GM19025 (cell line): Measurements from ENCODE around the gene NID1.

Experiments
- ATAC-seq: cut with Tn5 transposase; IDR thresholded peaks from one replicate; pipeline ENCODE4 v1.9.1; 2021; ENCODE audit warnings: mild to moderate bottlenecking, low read depth, moderate library complexity; ENCODE audit not compliant: unreplicated experiment

NID1 gene, protein sequence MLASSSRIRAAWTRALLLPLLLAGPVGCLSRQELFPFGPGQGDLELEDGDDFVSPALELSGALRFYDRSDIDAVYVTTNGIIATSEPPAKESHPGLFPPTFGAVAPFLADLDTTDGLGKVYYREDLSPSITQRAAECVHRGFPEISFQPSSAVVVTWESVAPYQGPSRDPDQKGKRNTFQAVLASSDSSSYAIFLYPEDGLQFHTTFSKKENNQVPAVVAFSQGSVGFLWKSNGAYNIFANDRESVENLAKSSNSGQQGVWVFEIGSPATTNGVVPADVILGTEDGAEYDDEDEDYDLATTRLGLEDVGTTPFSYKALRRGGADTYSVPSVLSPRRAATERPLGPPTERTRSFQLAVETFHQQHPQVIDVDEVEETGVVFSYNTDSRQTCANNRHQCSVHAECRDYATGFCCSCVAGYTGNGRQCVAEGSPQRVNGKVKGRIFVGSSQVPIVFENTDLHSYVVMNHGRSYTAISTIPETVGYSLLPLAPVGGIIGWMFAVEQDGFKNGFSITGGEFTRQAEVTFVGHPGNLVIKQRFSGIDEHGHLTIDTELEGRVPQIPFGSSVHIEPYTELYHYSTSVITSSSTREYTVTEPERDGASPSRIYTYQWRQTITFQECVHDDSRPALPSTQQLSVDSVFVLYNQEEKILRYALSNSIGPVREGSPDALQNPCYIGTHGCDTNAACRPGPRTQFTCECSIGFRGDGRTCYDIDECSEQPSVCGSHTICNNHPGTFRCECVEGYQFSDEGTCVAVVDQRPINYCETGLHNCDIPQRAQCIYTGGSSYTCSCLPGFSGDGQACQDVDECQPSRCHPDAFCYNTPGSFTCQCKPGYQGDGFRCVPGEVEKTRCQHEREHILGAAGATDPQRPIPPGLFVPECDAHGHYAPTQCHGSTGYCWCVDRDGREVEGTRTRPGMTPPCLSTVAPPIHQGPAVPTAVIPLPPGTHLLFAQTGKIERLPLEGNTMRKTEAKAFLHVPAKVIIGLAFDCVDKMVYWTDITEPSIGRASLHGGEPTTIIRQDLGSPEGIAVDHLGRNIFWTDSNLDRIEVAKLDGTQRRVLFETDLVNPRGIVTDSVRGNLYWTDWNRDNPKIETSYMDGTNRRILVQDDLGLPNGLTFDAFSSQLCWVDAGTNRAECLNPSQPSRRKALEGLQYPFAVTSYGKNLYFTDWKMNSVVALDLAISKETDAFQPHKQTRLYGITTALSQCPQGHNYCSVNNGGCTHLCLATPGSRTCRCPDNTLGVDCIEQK

GRCh38 chr1:236064674-236065508 is at the start of gene NID1:
NID1 (minus strand) TSS chr1:236065090; CDS start chr1:236065079, 11 bp downstream.
- no peak for ATAC-seq

GRCh38 chr1:236114076-236114747 is 49.3 kb upstream of the NID1 start:
- no peak for ATAC-seq

DNA sequence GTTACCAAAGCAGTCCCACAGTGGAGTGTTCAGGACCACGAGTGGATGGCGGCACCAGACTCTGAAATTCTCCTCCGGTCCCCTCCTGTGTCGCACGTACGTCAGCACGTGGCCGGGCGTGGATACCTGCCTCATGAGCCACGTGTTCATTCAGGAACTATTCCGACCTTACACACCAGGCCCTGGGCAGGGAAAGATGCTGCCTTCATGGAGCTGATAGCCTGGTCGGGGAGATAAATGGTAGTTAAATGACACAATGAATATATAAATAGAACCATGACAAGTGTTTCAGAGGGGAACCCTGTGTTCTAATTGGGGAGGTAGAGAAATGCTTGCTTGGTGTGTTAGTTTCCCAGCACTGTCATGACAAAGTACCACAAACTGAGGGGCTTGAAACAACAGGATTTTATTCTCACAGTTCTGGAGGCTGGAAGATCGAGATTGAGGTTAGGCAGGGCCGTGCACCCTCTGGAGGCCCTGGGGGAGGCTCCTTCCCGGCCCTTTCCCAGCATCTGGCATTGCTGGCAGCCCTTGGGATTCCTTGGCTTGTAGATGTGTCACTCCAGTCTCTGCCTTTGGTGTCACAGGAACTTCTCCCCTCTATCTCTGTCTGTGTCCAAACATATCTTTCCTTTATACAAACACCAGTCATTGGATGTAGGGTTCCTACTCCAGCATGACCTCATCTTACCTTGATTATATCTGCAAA is 48.6 kb upstream of the NID1 start:
- ATAC-seq, result no peak

GRCh38 chr1:236112332-236112627 is 47.4 kb upstream of the NID1 start:
- ATAC-seq, result no peak

DNA sequence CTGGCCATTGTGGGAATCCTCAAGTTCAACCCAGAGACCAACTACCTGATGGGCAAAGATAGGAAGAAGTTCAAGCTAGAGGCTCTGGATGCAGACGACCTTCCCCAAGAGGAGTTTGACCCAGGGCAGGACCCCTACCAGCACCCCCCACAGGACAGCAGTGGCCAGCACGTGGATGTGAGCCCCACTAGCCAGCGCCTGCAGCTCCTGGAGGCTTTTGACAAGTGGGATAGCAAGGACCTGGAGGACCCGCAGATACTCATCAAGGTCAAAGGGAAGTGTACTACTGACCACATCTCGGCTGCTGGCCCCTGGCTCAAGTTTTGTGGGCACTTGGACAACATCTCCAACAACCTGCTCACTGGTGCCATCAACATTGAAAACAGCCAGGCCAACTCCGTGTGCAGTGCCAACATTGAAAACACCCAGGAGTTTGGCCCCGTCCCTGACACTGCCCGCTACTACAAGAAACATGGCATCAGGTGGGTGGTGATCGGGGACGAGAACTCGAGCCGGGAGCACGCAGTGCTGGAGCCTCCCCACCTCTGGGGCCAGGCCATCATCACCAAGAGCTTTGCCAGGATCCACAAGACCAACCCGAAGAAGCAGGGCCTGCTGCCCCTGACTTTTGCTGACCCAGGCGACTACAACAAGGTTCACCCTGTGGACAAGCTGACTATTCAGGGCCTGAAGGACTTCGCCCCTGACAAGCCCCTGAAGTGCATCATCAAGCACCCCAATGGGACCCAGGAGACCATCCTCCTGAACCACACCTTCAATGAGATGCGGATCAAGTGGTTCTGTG is 46.8 kb upstream of the NID1 start:
- no peak for ATAC-seq

DNA sequence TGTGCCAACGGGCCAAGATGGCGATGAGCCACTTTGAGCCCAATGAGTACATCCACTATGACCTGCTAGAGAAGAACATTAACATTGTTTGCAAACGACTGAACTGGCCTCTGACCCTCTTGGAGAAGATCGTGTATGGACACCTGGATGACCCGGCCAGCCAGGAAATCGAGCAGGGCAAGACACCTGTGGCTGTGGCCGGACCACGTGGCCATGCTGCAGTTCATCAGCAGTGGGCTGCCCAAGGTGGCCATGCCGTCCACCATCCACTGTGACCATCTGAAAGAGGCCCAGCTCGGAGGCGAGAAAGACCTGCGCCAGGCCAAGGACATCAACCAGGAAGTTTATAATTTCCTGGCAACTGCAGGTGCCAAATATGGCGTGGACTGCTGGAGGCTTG is 45.2 kb upstream of the NID1 start:
- no peak for ATAC-seq

DNA sequence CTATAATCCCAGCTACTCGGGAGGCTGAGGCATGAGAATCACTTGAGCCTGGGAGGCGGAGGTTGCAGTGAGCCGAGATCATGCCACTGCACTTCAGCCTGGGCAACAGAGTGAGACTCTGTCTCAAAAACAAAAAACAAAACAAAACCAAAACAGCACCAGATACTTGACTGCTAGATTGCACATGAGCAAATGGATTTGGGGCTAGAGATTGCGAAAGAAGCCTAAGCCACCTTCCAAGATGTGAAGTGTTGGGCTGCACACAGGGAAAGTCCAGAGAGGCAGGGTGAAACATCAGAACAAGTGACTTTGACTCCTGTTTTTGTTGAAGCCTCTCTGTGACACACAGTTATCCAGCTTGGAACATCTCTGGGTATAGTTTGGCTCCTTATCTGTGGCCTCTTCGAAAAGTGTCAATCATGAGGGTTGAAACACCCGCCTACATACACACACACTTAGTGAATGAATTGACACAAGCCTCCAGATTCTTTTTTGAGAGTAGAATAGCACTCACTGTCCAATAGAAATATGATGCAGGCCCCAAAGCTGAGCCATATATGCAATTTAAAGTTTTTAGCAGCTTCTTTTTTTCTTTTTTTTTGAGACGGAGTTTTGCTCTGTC is 43.2 kb upstream of the NID1 start:
- no peak for ATAC-seq

- ATAC-seq, result no peak
Observed at GRCh38 chr1:236107121-236107907, 42.4 kb upstream of the NID1 start.

DNA sequence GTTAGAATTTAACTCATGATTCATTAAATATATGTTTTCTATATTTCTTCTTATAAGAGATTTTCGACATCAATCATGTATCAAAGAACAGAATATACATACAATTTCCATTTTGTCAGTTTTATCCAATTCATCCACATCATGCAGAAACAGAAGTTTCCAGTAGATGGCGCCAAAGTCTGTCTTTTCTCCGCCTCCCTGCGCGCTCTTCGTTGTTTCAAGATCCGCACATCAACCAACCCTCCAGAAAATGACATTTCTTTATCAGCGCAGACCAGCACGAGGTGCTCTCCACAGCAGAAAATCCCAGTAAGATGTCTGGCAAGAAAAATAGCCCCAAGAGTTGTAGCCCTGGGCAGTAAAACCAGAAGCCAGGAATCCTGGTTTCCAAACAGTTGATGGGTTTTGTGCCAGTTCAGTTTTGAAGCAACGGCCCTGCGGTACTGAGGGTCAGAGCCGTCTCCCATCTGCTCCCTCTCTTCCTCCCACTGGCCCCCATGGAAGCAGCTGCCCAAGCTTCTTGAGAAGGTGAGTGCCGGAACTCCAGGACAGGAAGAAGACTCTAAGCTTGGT is 38.8 kb upstream of the NID1 start:
- no peak for ATAC-seq

DNA sequence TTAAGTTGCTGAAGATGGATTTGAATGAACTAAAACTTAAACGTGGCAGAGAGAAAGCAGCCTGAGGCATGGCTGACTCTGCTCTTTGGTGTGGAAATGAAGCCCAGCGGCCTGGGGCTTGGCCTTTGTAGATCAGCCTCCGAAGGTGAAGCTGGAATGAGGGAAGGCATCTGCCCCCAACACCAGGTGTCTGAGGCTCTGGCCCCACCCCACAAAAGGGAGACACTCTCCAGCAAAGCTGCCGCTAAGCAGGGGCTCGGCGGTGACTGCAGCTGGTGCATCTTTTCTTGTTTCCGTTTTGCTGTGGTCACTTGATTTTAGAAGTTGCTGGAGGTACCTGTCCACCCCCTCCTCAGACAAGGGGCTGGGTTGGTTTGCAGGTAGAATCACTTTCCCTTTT is 38.2 kb upstream of the NID1 start:
- no peak for ATAC-seq

GRCh38 chr1:236102611-236103010 is 37.7 kb upstream of the NID1 start:
- no peak for ATAC-seq

DNA sequence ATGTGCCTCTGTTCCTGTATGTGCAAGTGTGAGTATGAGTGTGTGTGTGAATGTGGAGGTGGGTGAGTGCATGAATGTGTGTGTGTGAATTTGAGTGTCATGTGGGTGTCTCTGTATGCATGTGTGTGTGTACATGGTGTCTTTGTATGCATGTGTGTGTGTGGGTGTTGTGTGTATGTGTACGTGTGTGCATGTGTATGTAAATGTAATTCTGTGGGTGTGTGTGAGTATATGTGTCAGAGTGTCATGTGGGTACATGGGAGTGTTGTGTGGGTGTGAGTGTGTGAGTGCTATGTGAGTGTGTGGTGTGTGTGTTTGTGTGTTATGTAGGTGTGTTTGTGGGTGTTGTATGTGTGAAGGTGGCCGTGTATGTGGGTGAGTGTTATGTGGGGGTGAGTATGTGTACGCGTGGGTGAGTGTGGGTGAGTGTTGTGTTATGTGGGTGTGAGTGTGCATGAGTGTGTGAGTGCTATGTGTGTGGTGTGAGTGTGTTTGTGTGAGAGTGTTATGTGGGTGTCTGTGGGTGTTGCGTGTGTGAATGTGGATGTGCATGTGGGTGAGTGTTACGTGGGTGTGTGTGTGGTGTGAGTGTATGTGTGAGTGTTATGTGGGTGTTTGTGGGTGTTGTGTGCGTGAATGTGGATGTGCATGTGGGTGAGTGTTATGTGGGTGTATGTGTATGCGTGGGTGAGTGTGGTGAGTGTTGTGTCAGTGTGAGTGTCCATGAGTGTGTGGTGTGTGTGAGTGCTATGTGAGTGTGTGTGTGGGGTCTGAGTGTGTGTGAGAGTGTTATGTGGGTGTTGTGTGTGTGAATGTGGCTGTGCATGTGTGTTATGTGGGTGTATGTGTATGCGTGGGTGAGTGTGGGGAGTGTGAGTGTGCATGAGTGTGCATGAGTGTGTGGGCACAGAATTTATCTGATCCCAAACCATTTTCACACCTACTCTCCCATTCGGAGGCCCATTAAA is 36.6 kb upstream of the NID1 start:
- no peak for ATAC-seq

GRCh38 chr1:236100799-236101198 is 35.9 kb upstream of the NID1 start:
- no peak for ATAC-seq

DNA sequence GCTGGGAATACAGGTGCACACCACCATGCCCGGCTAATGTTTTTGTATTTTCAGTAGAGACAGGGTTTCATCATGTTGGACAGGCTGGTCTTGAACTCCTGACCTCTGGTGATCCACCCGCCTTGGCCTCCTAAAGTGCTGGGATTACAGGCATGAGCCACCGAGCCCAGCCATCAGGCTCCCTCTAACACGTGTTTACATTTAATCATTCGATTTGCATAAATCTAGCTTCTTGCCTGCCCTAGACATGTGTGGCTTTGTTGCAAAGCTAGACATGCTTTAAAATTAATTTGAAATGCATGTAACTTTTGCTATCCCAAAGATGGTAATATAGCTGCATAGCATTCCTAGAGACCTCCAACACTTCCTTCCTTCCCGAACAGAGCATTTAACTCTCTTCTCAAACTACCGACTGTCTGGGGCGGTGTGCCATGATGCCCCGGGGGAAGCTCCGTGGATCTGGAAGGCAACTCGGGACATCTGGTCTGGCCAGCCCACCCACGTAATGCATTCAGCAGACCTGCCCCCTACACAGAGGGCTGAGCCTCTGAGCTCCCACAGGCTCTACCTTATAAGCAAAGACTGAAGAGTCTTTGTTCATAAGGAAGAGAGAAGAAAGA is 34.6 kb upstream of the NID1 start:
- ATAC-seq, result no peak

DNA sequence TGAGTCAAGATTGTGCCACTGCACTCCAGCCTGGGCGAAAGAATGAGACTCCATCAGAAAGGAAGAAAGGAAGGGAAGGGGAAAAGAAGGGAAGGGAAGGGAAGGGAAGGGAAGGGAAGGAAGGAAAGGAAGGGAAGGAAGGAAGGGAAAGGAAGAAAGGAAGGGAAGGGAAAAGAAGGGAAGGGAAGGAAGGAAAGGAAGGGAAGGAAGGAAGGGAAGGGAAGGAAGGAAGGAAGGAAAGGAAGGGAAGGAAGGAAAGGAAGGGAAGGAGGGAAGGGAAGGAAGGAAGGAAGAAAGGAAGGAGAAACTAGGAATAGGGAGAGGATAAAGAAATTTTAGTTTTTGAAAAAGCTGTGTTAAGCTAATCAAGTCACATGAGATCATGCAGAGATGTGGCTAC is 33.4 kb upstream of the NID1 start:
- ATAC-seq, result no peak
